GM21576 (cell line): Measurements from ENCODE around the gene ARMH4.

Experiments used
- ATAC-seq: cut with Tn5 transposase; IDR thresholded peaks from one replicate; pipeline ENCODE4 v1.9.1; 2021; ENCODE audit warnings: mild to moderate bottlenecking, moderate library complexity; ENCODE audit not compliant: unreplicated experiment

Gene ARMH4

DNA sequence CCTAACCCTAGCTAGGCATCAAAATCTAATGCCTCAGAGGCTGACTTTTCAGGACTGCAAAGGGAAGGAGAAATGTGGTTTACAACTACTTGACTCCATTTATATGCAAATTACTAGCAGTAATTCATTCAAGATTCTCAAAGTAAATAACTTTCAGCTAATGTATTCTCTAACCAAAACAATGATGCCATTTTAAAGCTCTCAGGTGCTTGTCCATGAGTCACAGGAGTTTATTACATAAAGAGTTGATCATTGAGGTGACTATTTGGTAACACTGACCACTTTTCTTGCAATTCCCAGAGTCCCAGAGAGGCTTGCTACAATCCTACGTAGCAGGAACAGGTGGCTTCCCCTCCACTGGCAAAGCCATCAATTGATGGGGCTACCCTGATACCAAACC, 177.1 kb downstream of the ARMH4 start:
- ATAC-seq, result no peak

DNA sequence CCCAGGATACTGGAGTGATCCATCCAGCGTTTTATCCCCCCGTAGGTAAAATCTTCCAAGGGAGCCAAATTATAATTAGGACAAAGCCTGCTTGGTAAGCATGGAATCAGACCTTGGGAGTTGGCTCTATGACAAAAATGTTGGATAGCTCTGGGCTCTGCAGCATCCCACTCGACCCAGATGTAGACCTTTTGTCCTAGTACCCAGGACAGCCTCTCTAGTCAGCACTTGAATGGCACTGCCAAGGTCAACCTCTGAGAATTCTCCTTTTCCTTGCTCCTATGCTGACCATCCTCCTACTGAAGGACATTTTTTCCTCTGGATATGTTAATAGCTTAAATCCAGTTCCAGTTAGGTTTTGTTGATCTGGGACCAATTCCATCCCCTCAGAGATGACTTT, 181.4 kb downstream of the ARMH4 start:
- ATAC-seq, result no peak

- ATAC-seq, result no peak
Observed at GRCh38 chr14:57970175-57970574, 181.8 kb downstream of the ARMH4 start.

DNA sequence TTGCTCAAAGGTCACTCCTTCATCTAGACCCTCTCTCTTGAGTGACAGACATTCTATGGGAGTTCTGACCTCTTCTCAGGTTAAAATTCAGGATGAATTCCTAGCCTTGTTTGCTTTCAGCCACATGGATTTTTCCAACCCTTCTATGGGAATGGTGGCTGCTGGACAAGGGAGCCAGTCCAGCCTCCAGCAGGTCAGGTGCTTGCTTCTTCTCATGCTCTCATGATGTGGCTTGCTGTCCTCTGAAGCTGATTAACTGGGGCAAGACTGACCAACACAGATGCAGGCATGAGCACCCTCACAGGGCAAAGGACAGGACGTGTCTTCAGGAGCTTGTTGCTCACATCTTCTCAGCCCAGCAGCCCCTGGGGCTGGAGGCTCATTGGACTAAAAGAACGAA, 188.9 kb downstream of the ARMH4 start:
- ATAC-seq, result no peak

DNA sequence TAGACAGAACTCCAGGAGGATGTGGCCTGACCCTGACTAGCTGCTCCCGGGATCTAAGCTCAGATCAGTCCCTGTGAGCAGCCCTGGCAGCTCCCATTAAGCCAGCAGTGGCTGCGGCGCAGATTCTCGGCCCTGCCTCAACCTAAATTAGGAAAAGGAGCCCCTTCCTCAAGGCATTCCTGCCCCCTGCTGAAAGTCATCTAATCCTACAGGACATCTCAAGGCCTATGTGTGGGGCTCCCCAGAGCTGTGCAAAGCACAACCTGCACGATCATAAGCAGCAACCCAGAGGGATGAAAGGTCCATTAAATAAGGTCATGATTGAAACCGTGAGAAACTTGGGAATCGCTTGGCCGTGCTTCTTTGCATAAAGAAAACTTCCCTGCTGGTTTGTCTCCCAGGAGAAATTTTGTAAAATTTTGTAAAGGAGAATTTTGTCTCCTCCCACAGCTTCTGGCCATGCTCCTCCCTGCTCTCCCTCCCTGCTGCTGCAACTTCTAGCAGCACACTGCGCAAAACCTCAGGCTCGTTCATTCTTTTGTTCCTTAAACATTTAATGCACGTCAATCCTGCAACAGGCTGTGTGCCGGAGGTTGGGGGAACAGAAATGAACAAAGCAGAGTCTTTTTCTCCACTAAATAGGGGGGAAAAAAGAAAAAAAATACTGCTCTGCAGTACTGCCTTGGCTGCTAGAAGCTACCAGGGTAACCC, 189.5 kb downstream of the ARMH4 start:
- ATAC-seq, result no peak

DNA sequence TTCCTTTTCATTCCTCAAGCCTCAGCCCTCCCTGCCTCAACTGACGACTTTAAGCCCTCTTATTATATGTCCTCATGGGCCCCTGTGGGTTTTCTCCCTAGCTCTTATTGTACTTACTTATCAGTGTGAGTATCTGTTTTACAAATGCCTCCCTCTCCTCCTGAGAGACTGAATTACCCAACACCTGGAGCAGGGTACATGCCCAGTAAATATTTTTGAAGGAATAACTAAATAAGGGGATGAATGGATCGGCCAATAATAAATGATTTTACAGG, 190.3 kb downstream of the ARMH4 start:
- ATAC-seq, result no peak

DNA sequence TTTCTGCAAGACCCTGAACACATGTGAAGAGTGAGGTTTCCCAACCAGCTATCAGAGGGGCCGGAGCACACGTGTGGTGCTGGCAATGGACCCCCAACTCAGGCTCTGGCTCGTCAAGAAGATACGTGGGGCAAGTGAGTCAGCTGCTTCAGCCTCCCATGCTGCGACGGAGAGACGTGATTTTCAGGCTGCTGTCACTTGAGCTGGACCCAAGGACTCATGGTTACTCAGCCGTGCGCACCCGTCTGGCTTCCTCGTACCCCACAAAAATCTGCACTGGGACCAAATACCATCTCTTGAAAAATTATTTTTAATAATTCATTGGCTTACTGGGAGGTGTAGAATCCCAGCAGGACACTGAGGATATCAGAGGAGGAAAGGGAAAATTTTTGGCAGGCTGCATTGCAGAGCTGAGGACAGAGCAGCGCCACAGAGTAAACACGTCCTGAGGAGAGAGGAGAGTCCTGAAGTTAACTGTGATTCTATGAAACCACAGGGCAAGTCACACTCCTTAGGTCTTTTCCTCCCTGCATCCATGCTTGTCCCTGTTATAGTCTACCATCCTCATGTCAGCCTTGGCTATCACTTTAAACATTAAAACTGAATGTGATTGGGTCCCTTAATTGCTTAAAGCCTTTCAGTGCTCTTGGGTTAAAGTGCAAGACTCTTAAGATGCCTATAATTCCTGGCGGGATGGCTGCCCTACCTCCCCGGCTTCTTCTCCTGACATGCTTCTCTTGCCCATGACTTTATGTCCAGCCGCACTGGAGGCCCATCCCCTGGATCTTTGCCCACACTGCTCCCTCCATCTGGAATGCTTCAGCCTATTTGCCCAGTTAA, 190.8 kb downstream of the ARMH4 start:
- no peak for ATAC-seq

DNA sequence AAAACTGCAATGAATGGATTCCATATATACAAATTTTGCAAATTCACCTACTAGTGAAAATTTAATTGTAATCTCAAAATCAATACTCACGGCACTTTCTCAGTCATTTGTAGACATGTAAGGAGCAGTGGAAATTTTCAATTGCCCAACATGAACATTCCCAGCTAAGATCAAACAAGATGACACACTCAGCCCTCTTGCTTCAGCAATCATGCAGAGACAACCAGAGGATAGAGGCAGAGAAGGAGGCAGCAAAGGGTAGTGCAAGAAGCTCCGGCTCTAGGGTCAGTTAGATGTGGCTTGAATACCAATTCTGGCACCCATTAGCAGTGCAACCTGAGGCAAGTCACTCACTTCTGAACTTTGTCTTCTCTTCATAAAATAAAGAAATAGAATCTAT, 194.6 kb downstream of the ARMH4 start:
- no peak for ATAC-seq
